OCI-LY1 (cell line): Measurements from ENCODE around the gene SLC22A12.

Experiments
- H2AFZ ChIP-seq: fragments of 200-600 bp; sonication (generic), shearing (Covaris generic); 2 replicates; pipeline ENCODE4 v1.6.0; 2014; ENCODE audit warnings: antibody characterized with exemption, mild to moderate bottlenecking, low read length
- H3F3A ChIP-seq: fragments of 200-600 bp; sonication (generic), shearing (Covaris generic); 2 replicates; pipeline ENCODE4 v1.6.0; 2014; ENCODE audit warnings: mild to moderate bottlenecking, antibody characterized with exemption, low read length, moderate library complexity; ENCODE audit not compliant: insufficient read depth
- H3K27ac ChIP-seq: fragments of 200-600 bp; sonication (generic); 2 replicates; pipeline ENCODE4 v1.5.1; 2014; ENCODE audit warnings: low read length, mixed run types, mild to moderate bottlenecking, low read depth; ENCODE audit not compliant: poor library complexity, severe bottlenecking
- H3K27me3 ChIP-seq: fragments of 200-600 bp; sonication (generic); 2 replicates; pipeline ENCODE4 v1.6.0; 2014; ENCODE audit warnings: antibody characterized with exemption, mild to moderate bottlenecking, low read length, moderate library complexity; ENCODE audit not compliant: insufficient read depth
- H3K36me3 ChIP-seq: fragments of 200-600 bp; sonication (generic); 2 replicates; pipeline ENCODE4 v1.6.1; 2014; ENCODE audit warnings: mild to moderate bottlenecking, antibody characterized with exemption, low read length, moderate library complexity, mixed read lengths; ENCODE audit not compliant: insufficient read depth
- H3K4me1 ChIP-seq: fragments of 200-600 bp; sonication (generic); 2 replicates; pipeline ENCODE4 v1.5.1; 2014; ENCODE audit warnings: mild to moderate bottlenecking, low read length, moderate library complexity; ENCODE audit not compliant: insufficient read depth, severe bottlenecking
- H3K4me2 ChIP-seq: fragments of 200-600 bp; sonication (generic), shearing (Covaris generic); 2 replicates; pipeline ENCODE4 v1.6.1; 2014; ENCODE audit warnings: low read length
- H3K4me3 ChIP-seq: fragments of 200-600 bp; sonication (generic); 2 replicates; pipeline ENCODE4 v1.5.1; 2014; ENCODE audit warnings: low read length, low read depth, mild to moderate bottlenecking, mixed read lengths; ENCODE audit not compliant: poor library complexity, severe bottlenecking
- H3K79me2 ChIP-seq: fragments of 200-600 bp; shearing (Covaris generic); 2 replicates; pipeline ENCODE4 v1.6.1; 2016; ENCODE audit warnings: mixed run types, low read length, mixed read lengths; ENCODE audit not compliant: insufficient read depth
- H3K9ac ChIP-seq: fragments of 200-600 bp; sonication (generic), shearing (Covaris generic); 2 replicates; pipeline ENCODE4 v1.6.1; 2014; ENCODE audit warnings: mild to moderate bottlenecking, low read length, mixed read lengths
- H3K9me2 ChIP-seq: fragments of 200-600 bp; sonication (generic), shearing (Covaris generic); 2 replicates; pipeline ENCODE4 v1.6.1; 2014; ENCODE audit warnings: low read depth, mild to moderate bottlenecking, low read length, mixed read lengths
- H3K9me3 ChIP-seq: fragments of 200-600 bp; shearing (Covaris generic); 2 replicates; pipeline ENCODE4 v1.6.1; 2014; ENCODE audit warnings: low read length, mixed read lengths
- H4K20me1 ChIP-seq: fragments of 200-600 bp; sonication (generic), shearing (Covaris generic); 2 replicates; pipeline ENCODE4 v1.6.0; 2016; ENCODE audit warnings: mild to moderate bottlenecking, low read length; ENCODE audit not compliant: insufficient read depth
- CTCF ChIP-seq: fragments of 200-600 bp; sonication (generic), shearing (Covaris generic); IDR thresholded peaks from 2 replicates; pipeline ENCODE4 v1.5.1; 2017; ENCODE audit warnings: mild to moderate bottlenecking, antibody characterized with exemption, low read length, moderate library complexity, mixed read lengths
- EZH2 ChIP-seq: fragments of 200-600 bp; sonication (generic), shearing (Covaris generic); IDR thresholded peaks from 2 replicates; pipeline ENCODE4 v1.8.0; 2017; ENCODE audit warnings: borderline replicate concordance, mixed run types, mild to moderate bottlenecking, antibody characterized with exemption, low read length, moderate library complexity, mixed read lengths

SLC22A12 gene

DNA sequence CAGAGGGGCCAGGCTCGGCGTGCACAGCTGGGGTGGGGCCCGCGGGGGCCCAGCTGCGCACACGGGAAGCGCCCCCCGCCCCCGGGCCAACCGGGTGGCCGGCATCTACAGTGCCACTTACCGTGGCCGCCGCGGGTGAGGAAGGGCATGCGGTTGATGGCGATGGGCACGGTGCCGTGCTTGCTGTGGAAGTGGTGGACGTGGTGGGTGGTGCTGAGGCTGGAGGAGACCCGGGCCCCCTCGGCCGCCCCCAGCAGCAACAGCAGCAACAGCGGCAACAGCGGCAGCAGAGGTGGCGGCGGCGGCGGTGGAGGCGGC, 51.4 kb downstream of the SLC22A12 start:
- no peaks in the 10 kb centered on the region for H3K36me3 ChIP-seq
- H2AFZ ChIP-seq, result no peak overlapping the region
- H3K4me1 ChIP-seq, result no peaks in the 10 kb centered on the region
- no peaks in the 10 kb centered on the region for H4K20me1 ChIP-seq
- no peaks in the 10 kb centered on the region; the same call in 1 of the 2 replicates for H3K27me3 ChIP-seq
- H3F3A ChIP-seq, result no peaks in the 10 kb centered on the region
- no peak overlapping the region for H3K27ac ChIP-seq
- H3K9me2 ChIP-seq, result no peaks in the 10 kb centered on the region
- no peak overlapping the region for H3K4me2 ChIP-seq
- H3K9ac ChIP-seq, result no peak overlapping the region
- H3K9me3 ChIP-seq, result no peaks in the 10 kb centered on the region
- H3K4me3 ChIP-seq, result no peak overlapping the region
- TF ChIP-seq EZH2 (no peak), CTCF (no peak)
- no peaks in the 10 kb centered on the region for H3K79me2 ChIP-seq

- no peaks in the 10 kb centered on the region for H3K9me2 ChIP-seq
- no peak overlapping the region for H3K9ac ChIP-seq
- H3K4me3 ChIP-seq, result no peak overlapping the region
- no peaks in the 10 kb centered on the region for H3F3A ChIP-seq
- H3K4me1 ChIP-seq, result no peaks in the 10 kb centered on the region
- H3K79me2 ChIP-seq, result no peaks in the 10 kb centered on the region
- no peaks in the 10 kb centered on the region for H3K9me3 ChIP-seq
- H4K20me1 ChIP-seq, result no peaks in the 10 kb centered on the region
- no peak overlapping the region for H2AFZ ChIP-seq
- no peak for TF ChIP-seq EZH2
- no peak for TF ChIP-seq CTCF
- H3K27ac ChIP-seq, result no peak overlapping the region
- no peaks in the 10 kb centered on the region for H3K36me3 ChIP-seq
- no peaks in the 10 kb centered on the region; the same call in 1 of the 2 replicates for H3K27me3 ChIP-seq
- no peak overlapping the region for H3K4me2 ChIP-seq
Observed at GRCh38 chr11:64642871-64643255, 51.8 kb downstream of the SLC22A12 start.

GRCh38 chr11:64643256-64643881, 52.3 kb downstream of the SLC22A12 start:
- Histone ChIP-seq H3K27ac (no peak overlapping the region), H3K9me2 (no peaks in the 10 kb centered on the region), H3K4me3 (no peak overlapping the region), H3K4me1 (no peaks in the 10 kb centered on the region), H3K79me2 (no peaks in the 10 kb centered on the region), H3K9ac (no peak overlapping the region), H3K9me3 (no peaks in the 10 kb centered on the region), H3K27me3 (no peaks in the 10 kb centered on the region; the same call in 1 of the 2 replicates), H3F3A (no peaks in the 10 kb centered on the region), H3K36me3 (no peaks in the 10 kb centered on the region), H3K4me2 (no peak overlapping the region), H4K20me1 (no peaks in the 10 kb centered on the region), H2AFZ (no peak overlapping the region)
- TF ChIP-seq CTCF, result no peak
- no peak for TF ChIP-seq EZH2
